HepG2 (cell line): ENCODE measurements around the gene RNF17.

Experiments used
- EZH2 ChIP-seq: conservative IDR thresholded peaks from 2 replicates; pipeline ENCODE4 v1.6.1; 2012; ENCODE audit warnings: mild to moderate bottlenecking, low read depth, low read length, moderate library complexity
- FOXM1 ChIP-seq: sonication (generic); formaldehyde crosslinking; IDR thresholded peaks from 2 replicates; pipeline ENCODE4 v1.5.0; 2020; ENCODE audit warnings: missing genetic modification reagents
- HOXD1 ChIP-seq: sonication (generic); formaldehyde crosslinking; IDR thresholded peaks from 2 replicates; pipeline ENCODE4 v1.5.0; 2020; ENCODE audit warnings: missing genetic modification reagents
- POLR2AphosphoS2 ChIP-seq: IDR thresholded peaks from 2 replicates; pipeline ENCODE4 v1.6.1; 2011; ENCODE audit warnings: low read depth, low read length, improper control_type of control experiment
- POLR2AphosphoS5 ChIP-seq: IDR thresholded peaks from 2 replicates; pipeline ENCODE4 v1.6.1; 2012; ENCODE audit warnings: low read depth, low read length
- RFX5 ChIP-seq: IDR thresholded peaks from 2 replicates; pipeline ENCODE4 v1.6.1; 2011; ENCODE audit warnings: low read depth, low read length, improper control_type of control experiment
- U2AF2 ChIP-seq: fragments of 200-400 bp; formaldehyde crosslinking; IDR thresholded peaks from 2 replicates; pipeline ENCODE4 v1.6.1; 2017; ENCODE audit warnings: low read depth, mild to moderate bottlenecking, low read length
- ZNF615 ChIP-seq: sonication (generic); formaldehyde crosslinking; IDR thresholded peaks from 2 replicates; pipeline ENCODE4 v1.5.0; 2020; ENCODE audit warnings: mild to moderate bottlenecking, missing genetic modification reagents, borderline replicate concordance
- TF ChIP-seq, protein P1 (sequence below): sonication (generic); formaldehyde crosslinking; IDR thresholded peaks from 2 replicates; pipeline ENCODE4 v1.8.1; 2023; ENCODE audit warnings: mild to moderate bottlenecking, missing genetic modification reagents
- TF ChIP-seq, protein P2 (sequence below): sonication (generic); formaldehyde crosslinking; IDR thresholded peaks from 2 replicates; pipeline ENCODE4 v1.4.0; 2020; ENCODE audit warnings: missing genetic modification reagents
- TF ChIP-seq, protein P3 (sequence below): sonication (generic); formaldehyde crosslinking; IDR thresholded peaks from 2 replicates; pipeline ENCODE4 v1.5.0; 2020; ENCODE audit warnings: missing genetic modification reagents

DNA sequence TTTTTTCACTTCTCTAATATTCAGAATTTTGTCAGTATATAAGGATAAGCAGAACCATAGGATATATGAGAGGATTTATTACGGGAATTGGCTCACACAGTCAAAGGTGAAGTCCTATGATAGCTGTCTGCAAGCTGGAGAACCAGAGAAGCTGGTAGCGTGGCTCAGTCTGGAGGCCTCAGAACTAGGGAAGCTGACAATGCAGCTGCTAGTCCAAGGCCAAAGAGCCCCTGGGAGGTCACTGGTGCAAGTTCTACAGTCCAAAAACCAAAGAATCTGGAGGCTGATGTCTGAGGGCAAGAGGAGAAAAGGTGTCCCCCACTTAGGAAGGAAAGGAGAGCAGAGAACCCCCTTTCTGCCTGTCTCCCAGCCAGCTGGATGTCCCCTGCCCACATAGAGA lies 114.4 kb downstream of the RNF17 start:
- TF ChIP-seq POLR2AphosphoS5 (no peak), FOXM1 (no peak), ZNF615 (CRISPR knock-in tag) (no peak), POLR2AphosphoS2 (no peak), EZH2 (no peak), RFX5 (no peak), U2AF2 (no peak), HOXD1 (CRISPR knock-in tag) (no peak)
- TF ChIP-seq, protein P1, sequence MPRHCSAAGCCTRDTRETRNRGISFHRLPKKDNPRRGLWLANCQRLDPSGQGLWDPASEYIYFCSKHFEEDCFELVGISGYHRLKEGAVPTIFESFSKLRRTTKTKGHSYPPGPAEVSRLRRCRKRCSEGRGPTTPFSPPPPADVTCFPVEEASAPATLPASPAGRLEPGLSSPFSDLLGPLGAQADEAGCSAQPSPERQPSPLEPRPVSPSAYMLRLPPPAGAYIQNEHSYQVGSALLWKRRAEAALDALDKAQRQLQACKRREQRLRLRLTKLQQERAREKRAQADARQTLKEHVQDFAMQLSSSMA: no peak
- TF ChIP-seq, protein P2, sequence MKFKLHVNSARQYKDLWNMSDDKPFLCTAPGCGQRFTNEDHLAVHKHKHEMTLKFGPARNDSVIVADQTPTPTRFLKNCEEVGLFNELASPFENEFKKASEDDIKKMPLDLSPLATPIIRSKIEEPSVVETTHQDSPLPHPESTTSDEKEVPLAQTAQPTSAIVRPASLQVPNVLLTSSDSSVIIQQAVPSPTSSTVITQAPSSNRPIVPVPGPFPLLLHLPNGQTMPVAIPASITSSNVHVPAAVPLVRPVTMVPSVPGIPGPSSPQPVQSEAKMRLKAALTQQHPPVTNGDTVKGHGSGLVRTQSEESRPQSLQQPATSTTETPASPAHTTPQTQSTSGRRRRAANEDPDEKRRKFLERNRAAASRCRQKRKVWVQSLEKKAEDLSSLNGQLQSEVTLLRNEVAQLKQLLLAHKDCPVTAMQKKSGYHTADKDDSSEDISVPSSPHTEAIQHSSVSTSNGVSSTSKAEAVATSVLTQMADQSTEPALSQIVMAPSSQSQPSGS: no peak
- TF ChIP-seq, protein P3, sequence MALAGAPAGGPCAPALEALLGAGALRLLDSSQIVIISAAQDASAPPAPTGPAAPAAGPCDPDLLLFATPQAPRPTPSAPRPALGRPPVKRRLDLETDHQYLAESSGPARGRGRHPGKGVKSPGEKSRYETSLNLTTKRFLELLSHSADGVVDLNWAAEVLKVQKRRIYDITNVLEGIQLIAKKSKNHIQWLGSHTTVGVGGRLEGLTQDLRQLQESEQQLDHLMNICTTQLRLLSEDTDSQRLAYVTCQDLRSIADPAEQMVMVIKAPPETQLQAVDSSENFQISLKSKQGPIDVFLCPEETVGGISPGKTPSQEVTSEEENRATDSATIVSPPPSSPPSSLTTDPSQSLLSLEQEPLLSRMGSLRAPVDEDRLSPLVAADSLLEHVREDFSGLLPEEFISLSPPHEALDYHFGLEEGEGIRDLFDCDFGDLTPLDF: no peak
